GM08714 (cell line): ENCODE results near the gene ADCYAP1R1.

Experiments used
- H3K4me3 ChIP-seq: fragments of 200-500 bp; sonication (Bioruptor generic); 2 replicates; pipeline ENCODE4 v1.5.1; 2014; ENCODE audit warnings: mild to moderate bottlenecking, low read length, inconsistent platforms
- ZNF274 ChIP-seq: IDR thresholded peaks from 2 replicates; pipeline ENCODE4 v1.6.1; 2012; ENCODE audit warnings: mild to moderate bottlenecking, low read depth, low read length

Gene ADCYAP1R1

DNA sequence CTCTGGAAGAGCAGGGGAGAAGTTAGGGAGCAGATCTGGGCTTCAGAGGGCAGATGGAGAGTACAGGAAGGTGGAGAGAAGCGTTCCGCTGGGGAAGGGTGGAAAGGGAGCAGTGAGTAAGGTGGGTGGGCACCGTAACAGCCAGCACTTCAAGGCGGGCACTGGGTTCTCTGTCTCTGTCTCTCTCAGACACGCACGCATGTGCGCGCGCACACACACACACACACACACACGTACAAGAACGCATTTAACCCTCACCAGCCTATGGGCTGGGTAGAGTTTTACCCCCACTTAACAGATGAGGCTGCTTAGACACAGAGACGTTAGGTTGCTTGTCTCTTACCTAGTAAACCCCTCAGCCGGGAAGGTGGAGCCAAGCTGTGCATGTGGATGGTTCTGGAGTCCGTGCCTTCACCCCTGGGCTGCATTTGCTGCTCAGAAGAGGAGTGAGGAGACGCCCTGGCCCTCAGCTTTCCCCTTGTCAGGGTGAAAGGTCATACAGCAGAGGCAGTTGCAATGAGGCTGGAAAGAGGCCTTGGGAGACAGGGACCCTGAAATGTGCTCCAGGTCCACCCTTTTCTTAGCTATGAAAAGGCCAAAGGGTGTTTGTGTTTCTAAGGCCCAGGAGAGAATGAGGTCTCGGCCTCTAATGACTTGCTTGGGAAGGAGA, 16.0 kb downstream of the ADCYAP1R1 start:
- H3K4me3 ChIP-seq, result no peak overlapping the region
- TF ChIP-seq ZNF274, result no peak

DNA sequence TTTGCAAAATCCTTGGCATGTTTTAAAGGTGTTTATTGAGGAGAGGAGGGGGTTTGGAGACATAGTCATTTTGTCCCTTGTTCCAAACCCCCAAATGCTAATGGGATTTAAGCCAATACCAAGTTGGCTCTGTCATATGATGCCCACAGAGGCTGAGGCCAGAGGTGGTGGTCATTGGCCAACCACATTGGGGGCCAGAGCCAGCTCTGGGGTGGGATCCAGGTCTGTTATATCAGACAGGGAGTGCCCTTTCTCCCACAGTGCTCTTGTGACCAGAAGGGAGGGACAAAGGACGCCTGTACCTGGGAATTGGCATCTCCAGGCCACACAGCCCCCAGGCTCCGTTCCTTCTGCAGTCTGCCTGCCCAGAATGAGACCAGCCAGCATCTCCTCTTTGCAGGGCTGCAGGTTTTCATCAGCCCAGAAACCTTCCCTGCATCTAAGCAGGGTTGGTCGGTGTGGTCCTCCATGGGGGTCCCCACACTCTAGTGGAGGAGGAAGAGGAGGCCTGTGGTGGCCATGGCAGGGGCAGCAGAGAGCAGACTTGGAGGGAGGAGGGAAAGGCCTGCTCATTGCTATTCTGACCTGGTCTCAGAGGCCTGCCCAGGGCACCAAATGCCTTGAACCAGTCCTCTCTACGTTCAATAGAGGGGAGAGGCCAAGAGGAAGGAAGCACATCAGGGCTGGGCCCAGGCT, 17.9 kb downstream of the ADCYAP1R1 start:
- no peak for TF ChIP-seq ZNF274
- H3K4me3 ChIP-seq, result no peak overlapping the region

DNA sequence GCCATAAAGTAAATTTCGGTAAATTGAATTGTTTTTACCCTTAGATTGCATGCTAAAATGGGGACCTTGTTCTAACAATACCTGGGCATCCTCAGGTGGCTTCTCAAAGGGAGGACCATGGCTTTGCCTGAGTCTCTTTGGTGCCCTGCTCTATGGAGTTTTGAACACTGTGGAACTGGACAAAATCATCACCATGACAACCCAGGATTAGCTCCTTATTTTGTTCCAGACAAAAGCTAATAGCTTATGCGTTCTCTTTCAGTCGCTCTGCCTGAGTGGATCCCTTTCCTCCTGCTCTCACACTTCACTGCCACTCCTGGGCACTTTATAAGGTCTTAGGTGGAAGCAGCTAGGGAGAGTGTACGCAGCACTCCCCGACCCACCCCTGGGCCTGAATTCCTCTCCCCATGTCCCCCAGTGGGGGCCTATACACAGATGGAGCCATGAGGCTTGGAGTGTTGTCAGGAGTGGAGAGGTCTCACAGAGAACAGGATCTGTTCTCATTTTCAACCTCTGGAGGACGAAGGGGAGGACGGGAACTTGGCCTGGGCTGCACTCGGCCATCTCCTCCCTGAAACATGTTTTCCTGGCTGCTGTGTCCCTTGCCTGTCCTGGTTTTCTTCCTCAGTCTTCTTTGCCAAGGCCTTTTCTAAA, 19.0 kb downstream of the ADCYAP1R1 start:
- no peak for TF ChIP-seq ZNF274
- H3K4me3 ChIP-seq, result no peak overlapping the region

DNA sequence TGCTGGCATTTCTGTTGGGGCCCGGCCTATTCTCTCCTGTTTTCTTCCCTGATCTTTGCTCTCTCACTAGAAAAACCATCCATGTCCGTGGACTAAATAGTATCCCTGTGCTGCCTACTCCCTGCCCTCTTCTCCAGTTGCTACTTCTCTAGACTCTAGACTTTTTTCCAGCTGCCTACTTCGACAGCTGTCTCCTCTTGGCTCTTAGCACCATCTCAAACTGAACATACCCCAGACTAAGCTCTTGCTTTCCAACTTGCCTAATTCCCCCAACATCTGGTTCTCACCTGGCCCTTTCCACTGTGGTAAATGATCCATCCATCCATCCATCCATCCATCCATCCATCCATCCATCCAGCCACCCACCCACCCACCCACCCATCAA, 19.5 kb downstream of the ADCYAP1R1 start:
- no peak for TF ChIP-seq ZNF274

DNA sequence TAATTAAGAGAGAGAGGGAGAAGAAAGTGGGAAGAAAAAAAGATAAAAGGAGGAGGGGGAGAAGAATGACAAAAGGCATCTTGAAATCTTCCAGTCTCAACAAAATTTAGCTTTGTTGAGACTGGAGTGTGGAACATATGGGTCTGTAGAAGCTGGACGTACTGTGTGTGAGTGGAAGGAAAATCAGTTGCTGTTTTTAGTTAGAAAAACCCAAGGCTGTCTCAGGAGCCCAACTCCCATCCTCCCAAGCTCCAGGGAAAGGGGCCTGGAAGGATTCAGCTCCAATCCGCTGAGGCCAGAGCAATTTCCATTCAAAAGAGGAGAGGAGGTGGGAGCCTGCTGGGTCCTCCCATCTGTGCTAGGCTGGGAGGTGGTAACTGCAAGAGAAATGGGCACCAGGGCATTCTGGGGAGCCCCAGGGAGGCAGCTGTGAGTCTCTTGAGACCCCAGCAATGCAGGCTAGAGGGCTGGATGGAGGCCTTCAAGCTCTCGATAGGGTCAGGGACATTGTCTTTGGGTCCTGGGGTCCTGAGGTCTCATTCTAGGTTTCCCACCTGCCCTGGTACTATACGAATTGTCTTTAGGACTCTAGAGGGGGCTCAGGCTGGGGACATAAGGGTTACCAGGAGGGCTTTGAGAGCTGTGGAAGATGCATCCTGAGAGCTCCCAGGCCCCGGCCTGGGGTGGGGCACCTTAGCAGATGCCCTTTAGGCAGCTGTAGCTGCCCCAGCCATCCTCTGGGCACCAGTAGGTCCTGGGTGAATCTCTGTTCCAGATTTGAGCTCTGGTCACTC, 21.4 kb downstream of the ADCYAP1R1 start:
- TF ChIP-seq ZNF274, result no peak
- no peak overlapping the region for H3K4me3 ChIP-seq

More for the DNA sequence above, 19.5 kb downstream of the ADCYAP1R1 start:
- H3K4me3 ChIP-seq, result no peak overlapping the region

DNA sequence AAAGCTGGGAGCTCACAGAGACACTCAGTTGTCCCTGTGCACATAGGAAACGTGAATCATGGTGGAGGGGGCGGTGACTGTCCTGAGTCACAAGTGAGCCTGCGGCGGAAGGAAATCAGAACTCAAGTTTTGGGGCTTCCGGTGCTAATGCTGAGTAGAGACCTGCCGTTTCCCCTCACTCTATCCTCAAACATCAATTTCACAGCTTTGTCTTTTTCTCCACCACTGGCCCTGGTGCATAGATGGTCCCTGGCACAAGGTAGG, 21.9 kb downstream of the ADCYAP1R1 start:
- H3K4me3 ChIP-seq, result no peak overlapping the region
- TF ChIP-seq ZNF274, result no peak

DNA sequence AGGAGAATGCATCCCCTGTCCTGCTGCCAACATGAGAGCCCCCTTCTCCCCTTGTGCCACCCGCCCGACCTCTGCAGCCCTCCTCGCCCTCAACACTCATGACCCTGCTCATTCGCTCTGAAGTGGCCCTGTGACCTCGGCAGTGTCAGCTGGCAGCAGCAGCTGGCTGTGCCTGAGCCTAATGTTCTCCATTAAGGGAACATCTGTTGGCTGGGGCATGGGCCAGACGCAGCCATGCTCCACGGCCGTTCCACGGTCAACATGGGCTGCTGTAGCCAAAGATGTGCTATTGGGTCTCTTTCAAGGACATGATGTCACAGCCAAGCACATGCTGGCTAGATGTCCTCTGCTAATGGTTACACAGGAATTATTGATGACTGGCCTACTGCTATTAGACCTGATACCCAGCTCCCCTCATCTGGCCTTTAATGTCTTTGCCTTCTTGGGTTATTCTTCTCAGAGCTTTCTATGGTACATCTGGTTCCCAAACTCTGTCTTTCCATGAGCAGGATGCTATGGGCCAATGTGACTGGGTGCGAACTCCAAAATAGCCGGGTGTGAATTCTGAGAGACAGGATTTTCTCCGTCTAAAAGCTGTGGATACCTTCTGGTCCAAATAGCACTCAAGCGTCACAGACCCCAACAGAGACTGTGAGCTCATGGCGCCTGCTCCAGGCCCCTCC, 22.4 kb downstream of the ADCYAP1R1 start:
- H3K4me3 ChIP-seq, result no peak overlapping the region
- no peak for TF ChIP-seq ZNF274

DNA sequence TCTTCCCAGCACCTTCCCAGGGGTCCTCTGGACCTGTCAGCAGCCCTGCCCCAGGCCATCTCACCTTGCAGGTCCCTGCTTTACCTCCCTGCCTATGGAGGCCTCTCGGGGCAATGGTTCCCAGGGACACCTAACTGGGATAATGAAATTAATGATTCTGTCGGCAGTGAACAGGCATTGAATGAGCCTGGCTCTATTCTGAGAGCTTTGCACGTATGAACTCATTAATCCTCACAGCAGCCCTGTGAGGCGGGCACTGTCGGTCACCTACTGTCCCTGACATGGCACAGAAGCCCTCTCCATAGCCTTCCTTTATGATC, 22.9 kb downstream of the ADCYAP1R1 start:
- no peak for TF ChIP-seq ZNF274
- no peak overlapping the region for H3K4me3 ChIP-seq

DNA sequence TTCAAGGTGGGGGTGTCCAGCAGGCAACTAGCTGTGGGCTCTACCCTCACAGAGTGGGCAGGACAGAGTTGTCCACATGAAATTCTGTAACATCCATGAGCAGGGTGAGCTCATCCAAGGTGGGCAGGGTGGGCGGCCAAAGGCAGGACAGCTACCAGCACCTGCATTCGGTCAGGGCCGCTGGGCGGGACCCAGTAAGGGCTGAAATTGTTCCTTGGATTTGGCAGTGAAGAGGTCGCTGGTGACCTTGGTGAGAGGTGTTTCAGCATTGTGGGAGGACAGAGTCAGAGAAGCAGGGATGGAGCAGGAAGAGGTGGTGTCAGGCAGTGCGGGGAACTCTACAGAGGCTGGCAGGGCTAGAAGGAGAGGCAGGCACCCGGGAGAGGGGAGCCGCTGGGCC, 23.9 kb downstream of the ADCYAP1R1 start:
- H3K4me3 ChIP-seq, result no peak overlapping the region
- no peak for TF ChIP-seq ZNF274

DNA sequence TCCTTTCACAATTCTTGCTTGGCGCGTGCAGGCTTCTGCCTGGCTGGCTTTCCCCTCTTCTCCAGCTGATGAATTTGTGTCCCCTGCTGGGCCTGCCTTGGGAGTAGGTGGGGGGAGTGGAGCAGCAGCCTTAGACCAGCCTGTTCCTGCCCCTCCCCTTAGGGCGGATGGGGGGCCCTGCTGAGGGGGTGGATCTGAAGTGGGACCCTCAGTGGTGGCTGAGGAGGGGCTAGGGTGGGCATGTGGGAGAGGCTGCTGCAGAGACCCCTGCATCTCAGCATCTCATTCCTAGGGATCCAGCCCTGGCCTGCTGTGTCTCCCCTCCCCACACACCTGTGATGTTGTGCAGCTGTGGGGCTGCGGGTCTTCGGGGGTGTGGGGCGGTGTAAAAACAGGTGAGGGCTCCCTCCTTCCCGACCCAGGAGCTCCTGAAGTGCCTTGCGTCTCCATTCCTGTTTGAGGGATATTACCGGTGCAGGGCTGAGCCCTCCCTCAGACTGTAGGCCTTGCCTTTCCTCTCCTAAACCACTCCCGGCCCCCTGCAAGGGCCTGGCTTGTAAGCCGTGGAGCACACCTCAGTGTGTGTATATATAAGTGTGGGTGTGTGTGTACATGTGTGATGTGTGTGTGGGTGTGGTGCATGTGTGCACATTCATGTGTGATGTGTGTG, 24.7 kb downstream of the ADCYAP1R1 start:
- TF ChIP-seq ZNF274, result no peak

DNA sequence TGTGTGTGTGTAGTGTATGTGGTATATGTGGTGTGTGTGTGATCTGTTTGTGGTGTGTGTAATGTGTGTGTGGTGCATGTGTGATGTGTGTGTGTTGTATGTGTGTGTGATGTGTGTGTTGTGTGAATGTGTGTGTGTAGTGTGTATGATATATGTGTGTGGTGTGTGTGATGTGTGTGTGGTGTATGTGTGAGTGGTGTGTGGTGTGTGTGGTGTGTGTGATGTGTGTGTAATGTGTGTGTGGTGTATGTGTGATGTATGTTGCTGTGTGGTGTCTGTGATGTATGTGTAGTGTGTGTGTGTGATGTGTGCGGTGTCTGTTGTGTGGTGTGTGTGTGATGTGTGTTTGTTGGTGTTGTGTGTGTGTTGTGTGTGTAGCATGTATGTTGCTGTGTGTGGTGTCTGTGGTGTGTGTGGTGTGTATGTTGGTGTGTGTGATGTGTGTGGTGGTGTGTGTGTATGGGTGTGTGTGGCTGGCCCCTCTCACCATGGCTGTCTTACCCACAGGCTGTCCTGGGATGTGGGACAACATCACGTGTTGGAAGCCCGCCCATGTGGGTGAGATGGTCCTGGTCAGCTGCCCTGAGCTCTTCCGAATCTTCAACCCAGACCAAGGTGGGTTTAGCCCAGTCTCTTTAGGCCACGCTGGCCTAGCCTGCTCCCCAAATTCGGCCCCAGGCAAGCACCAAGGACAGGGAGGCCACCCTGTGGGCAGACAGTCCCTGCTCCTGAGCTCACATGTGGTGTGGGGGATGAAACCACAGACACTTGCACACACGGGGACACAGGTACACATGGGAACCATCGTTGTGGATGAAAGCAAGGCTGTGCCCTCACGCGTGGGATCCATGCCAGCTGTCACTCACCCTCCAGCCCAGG, 25.6 kb downstream of the ADCYAP1R1 start:
- no peak overlapping the region for H3K4me3 ChIP-seq
- TF ChIP-seq ZNF274, result no peak

More for the DNA sequence above, 24.7 kb downstream of the ADCYAP1R1 start:
- no peak overlapping the region for H3K4me3 ChIP-seq

DNA sequence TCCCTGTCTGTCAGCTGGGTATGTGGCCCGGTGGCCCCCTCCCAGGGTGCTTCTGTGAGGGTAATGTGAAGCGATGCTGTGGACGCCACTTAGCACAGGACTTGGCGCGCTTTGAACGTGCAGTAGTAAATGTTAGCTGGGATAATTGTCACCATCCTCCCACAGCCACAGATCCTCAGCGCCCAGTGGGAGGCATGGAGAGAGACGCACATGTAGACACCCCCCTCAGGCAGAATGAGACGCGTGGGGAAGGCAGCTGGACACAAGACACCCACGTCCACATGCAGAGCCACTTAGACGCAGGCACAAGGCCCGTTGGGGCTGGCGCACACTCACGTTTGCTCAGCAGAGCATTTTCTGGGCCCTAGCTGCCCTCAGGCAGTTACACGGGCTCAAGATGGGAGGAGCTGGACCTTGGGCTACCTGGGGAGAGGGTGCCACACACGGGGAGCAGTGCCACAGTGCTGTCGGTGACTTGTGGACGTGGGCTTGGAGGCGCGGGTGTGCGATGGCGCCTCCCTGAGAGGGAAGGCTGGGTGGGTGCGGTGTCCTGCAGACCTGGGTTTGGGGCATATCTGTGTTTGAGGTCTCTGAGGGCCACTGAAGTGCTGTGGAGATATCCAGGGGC, 26.4 kb downstream of the ADCYAP1R1 start:
- TF ChIP-seq ZNF274, result no peak
- no peak overlapping the region for H3K4me3 ChIP-seq
